Measurements from ENCODE around the gene KCTD1.

DNA sequence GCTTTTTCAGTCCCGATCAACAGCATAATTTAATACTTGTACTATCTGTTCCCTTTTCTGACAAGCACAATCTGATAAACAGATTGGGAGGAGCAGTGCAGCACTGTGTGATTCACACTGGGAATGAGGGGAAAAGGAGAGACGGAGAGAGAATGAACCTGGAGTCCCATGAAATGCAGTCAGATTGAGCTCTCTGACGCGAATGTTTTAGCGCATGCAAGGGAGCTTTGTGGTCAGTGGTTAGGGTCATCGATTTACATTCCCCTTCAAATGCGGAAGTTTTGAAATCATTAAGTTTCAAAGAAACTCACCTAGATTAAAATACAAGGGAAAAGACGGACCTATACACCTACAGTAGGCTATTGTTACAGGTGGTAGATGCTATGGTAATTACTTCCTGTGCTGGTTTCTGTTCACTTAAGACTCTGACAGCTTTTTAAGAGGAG, 99.6 kb downstream of the KCTD1 start:
- TF ChIP-seq CTCF (IDR thresholded peaks at IDR 0.05) (no peak), POLR2AphosphoS5 (IDR thresholded peaks at IDR 0.05; ENCODE audit: low read depth, low read length) (no peak), YY1 (IDR thresholded peaks at IDR 0.05; ENCODE audit: low read depth) (no peak), RFX5 (IDR thresholded peaks at IDR 0.05; ENCODE audit: low read length) (no peak), RCOR1 (IDR thresholded peaks at IDR 0.05; ENCODE audit: low read length) (no peak), NFIC (IDR thresholded peaks at IDR 0.05; ENCODE audit: borderline replicate concordance) (no peak), FOXM1 (IDR thresholded peaks at IDR 0.05; ENCODE audit: low read depth) (no peak), SIN3A (IDR thresholded peaks at IDR 0.05; ENCODE audit: borderline replicate concordance, low read depth, low read length) (no peak), MAX (IDR thresholded peaks at IDR 0.05; ENCODE audit: low read depth) (no peak), TAF1 (IDR thresholded peaks at IDR 0.05; ENCODE audit: borderline replicate concordance, low read depth, low read length) (no peak), MXI1 (IDR thresholded peaks at IDR 0.05; ENCODE audit: low read depth, low read length) (no peak), REST (IDR thresholded peaks at IDR 0.05; ENCODE audit: low read depth, low read length) (no peak), RAD21 (IDR thresholded peaks at IDR 0.05; ENCODE audit: low read length) (no peak)
